Adrenal gland (tissue), 5 donors: ENCODE results near the gene ATP9B.

Source experiments
- CTCF ChIP-seq, 6 experiments: fragments of 450-650 bp in 4 of 6; fragments of 200-600 bp in 2 of 6; sonication (generic) in 1 of 6; IDR thresholded peaks; 1 replicate in 5 of 6; 2 replicates in 1 of 6; pipeline versions ENCODE4 v1.5.1 to v1.8.0; 2016 to 2021; ENCODE audit warnings: antibody characterized with exemption in 6 of 6, mild to moderate bottlenecking in 2 of 6, moderate library complexity in 1 of 6
- POLR2A ChIP-seq, 2 donors: fragments of 450-650 bp; IDR thresholded peaks; one replicate each; pipeline ENCODE4 v1.6.1; 2017; ENCODE audit warnings: antibody characterized with exemption in 2 of 2, mild to moderate bottlenecking in 2 of 2, moderate library complexity in 1 of 2
- donor health status: DM: no; HTN: no; CAD: no.

- TF ChIP-seq CTCF (IDR thresholded peaks at IDR 0.05), result no peak
- TF ChIP-seq POLR2A (IDR thresholded peaks at IDR 0.05), result no peak
Measured at GRCh38 chr18:79222790-79223189, 153.6 kb downstream of the ATP9B start.
